ENCODE measurements around the gene RC3H1. TPM values are rescaled to one million over a fixed set of nuclear protein-coding genes. Genes with fewer than 3 reads are reported as not detected.
"Not testable (repeated sequence)": the region's sequence is repeated elsewhere in the genome, so short reads cannot be mapped to it uniquely, and the experiment has no call there.

RC3H1 gene
- total and polyA plus RNA-seq, 7 donors, result 2.9 to 39.1 (median 23.0) TPM

GRCh38 chr1:174060090-174060489 lies 37.9 kb upstream of the RC3H1 start:
- intact Hi-C loops (cut with DNase I), result no loop called here
- 85 to 88% (median 87%) methylated on average over 4 of the region's 4 CpGs for WGBS, 3 donors
- no peaks in the 10 kb centered on the region for H3K9me3 ChIP-seq
- no peak for TF ChIP-seq CTCF (IDR thresholded peaks at IDR 0.05)
- ATAC-seq (no peak), DNase-seq (no peak)
- no peaks in the 10 kb centered on the region for H3K27me3 ChIP-seq (ENCODE audit: insufficient read depth in 3 of 3, low read length in 2 of 3)
- H3K36me3 ChIP-seq (ENCODE audit: insufficient read depth in 1 of 2, low read depth in 1 of 2), result no peaks in the 10 kb centered on the region
- no peak overlapping the region for H3K27ac ChIP-seq
- H3K4me3 ChIP-seq, result no peak overlapping the region
- no peaks in the 10 kb centered on the region for H3K4me1 ChIP-seq

GRCh38 chr1:174058624-174059023 lies 36.5 kb upstream of the RC3H1 start:
- no peaks in the 10 kb centered on the region for H3K27me3 ChIP-seq (ENCODE audit: insufficient read depth in 3 of 3, low read length in 2 of 3)
- no peaks in the 10 kb centered on the region for H3K9me3 ChIP-seq
- 87 to 90% (median 87%) methylated on average over 4 of the region's 4 CpGs for WGBS, 3 donors
- ATAC-seq (no peak), DNase-seq (no peak)
- intact Hi-C loops (cut with DNase I), result no loop called here
- H3K36me3 ChIP-seq (ENCODE audit: insufficient read depth in 1 of 2, low read depth in 1 of 2), result no peaks in the 10 kb centered on the region
- no peaks in the 10 kb centered on the region for H3K4me1 ChIP-seq
- no peak overlapping the region for H3K27ac ChIP-seq
- no peak for TF ChIP-seq CTCF (IDR thresholded peaks at IDR 0.05)
- no peak overlapping the region for H3K4me3 ChIP-seq

- H3K27me3 ChIP-seq (ENCODE audit: insufficient read depth in 3 of 3, low read length in 2 of 3); H3K4me1 ChIP-seq; intact Hi-C loops (cut with DNase I); H3K4me3 ChIP-seq; DNase-seq; ATAC-seq; H3K36me3 ChIP-seq (ENCODE audit: insufficient read depth in 1 of 2, low read depth in 1 of 2); H3K27ac ChIP-seq; H3K9me3 ChIP-seq: not testable (repeated sequence)
- 92 to 97% (median 95%) methylated on average over 17 to 28 of the region's 28 CpGs for WGBS, 3 donors
Measured at GRCh38 chr1:174056609-174057008, 34.5 kb upstream of the RC3H1 start.

- H3K4me1 ChIP-seq; ATAC-seq; H3K4me3 ChIP-seq; DNase-seq; H3K36me3 ChIP-seq (ENCODE audit: insufficient read depth in 1 of 2, low read depth in 1 of 2); intact Hi-C loops (cut with DNase I); H3K9me3 ChIP-seq; H3K27me3 ChIP-seq (ENCODE audit: insufficient read depth in 3 of 3, low read length in 2 of 3); H3K27ac ChIP-seq: not testable (repeated sequence)
- 91 to 93% (median 92%) methylated on average over 5 of the region's 5 CpGs for WGBS, 3 donors
Measured at GRCh38 chr1:174055797-174056196, 33.6 kb upstream of the RC3H1 start.

- intact Hi-C loops (cut with DNase I), result no loop called here
- no peak for TF ChIP-seq CTCF (IDR thresholded peaks at IDR 0.05)
- ATAC-seq, result no peak
Measured at GRCh38 chr1:174053826-174054225, 31.7 kb upstream of the RC3H1 start.

GRCh38 chr1:174052621-174053020 lies 30.5 kb upstream of the RC3H1 start:
- intact Hi-C loops (cut with DNase I), result no loop called here

More at GRCh38 chr1:174053826-174054225, 31.7 kb upstream of the RC3H1 start:
- no peak for DNase-seq
- H3K27me3 ChIP-seq (ENCODE audit: insufficient read depth in 3 of 3, low read length in 2 of 3), result no peaks in the 10 kb centered on the region
- H3K27ac ChIP-seq, result no peak overlapping the region
- H3K4me3 ChIP-seq, result no peak overlapping the region
- no peaks in the 10 kb centered on the region for H3K9me3 ChIP-seq
- H3K4me1 ChIP-seq, result no peaks in the 10 kb centered on the region
- H3K36me3 ChIP-seq (ENCODE audit: insufficient read depth in 1 of 2, low read depth in 1 of 2), result no peaks in the 10 kb centered on the region

More at GRCh38 chr1:174052621-174053020, 30.5 kb upstream of the RC3H1 start:
- ATAC-seq, result no peak
- Histone ChIP-seq H3K9me3 (no peaks in the 10 kb centered on the region), H3K27ac (no peak overlapping the region), H3K4me1 (no peaks in the 10 kb centered on the region), H3K36me3 (ENCODE audit: insufficient read depth in 1 of 2, low read depth in 1 of 2) (no peaks in the 10 kb centered on the region), H3K4me3 (no peak overlapping the region), H3K27me3 (ENCODE audit: insufficient read depth in 3 of 3, low read length in 2 of 3) (no peaks in the 10 kb centered on the region)
- no peak for DNase-seq
- TF ChIP-seq CTCF (IDR thresholded peaks at IDR 0.05), result no peak
- 59 to 66% (median 62%) methylated on average over 3 of the region's 3 CpGs for WGBS, 3 donors
